Astrocyte of the cerebellum (primary cell): Measurements from ENCODE around the gene ITGA3.

Source experiments
- DNase-seq: peaks from one replicate; pipeline ENCODE4 v3.0.0-alpha.2; 2011; ENCODE audit warnings: low read depth
- H3K4me3 ChIP-seq: 2 replicates; pipeline ENCODE4 v1.5.1; 2011; ENCODE audit warnings: mild to moderate bottlenecking, low read depth, low read length, moderate library complexity
- in situ Hi-C: cut with HindIII; loops from 2 replicates; pipeline ENCODE4 v1.10.0; 2017; ENCODE audit warnings: low sequenced_read_pairs
- TF ChIP-seq, protein P1 (sequence below): IDR thresholded peaks from 2 replicates; pipeline ENCODE4 v1.5.1; 2012; ENCODE audit warnings: low read length, low read depth, moderate library complexity, mild to moderate bottlenecking; ENCODE audit errors: missing control alignments

Gene ITGA3

DNA sequence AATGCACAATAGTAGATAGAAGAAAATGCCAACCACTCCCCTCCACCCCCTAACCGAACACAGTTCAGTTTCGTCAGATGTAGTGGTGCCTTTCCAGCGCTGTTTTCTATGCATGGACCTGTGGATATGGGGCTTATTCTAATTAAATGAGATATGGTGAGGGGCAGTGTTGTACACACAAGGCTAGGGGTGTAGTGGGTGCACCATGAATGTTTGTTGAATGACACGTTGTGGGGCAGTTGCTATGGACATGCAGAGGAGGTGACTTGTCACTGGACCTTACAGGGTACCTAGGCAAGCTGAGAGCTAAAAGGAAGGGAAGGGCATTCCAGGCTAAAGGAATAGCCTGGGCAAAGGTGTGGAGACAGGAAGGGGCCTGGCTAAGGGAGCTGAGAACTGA, 42.7 kb downstream of the ITGA3 start:
- no peak for DNase-seq
- in situ Hi-C loops: no loop called here
- H3K4me3 ChIP-seq: no peak overlapping the region
- TF ChIP-seq, protein P1, sequence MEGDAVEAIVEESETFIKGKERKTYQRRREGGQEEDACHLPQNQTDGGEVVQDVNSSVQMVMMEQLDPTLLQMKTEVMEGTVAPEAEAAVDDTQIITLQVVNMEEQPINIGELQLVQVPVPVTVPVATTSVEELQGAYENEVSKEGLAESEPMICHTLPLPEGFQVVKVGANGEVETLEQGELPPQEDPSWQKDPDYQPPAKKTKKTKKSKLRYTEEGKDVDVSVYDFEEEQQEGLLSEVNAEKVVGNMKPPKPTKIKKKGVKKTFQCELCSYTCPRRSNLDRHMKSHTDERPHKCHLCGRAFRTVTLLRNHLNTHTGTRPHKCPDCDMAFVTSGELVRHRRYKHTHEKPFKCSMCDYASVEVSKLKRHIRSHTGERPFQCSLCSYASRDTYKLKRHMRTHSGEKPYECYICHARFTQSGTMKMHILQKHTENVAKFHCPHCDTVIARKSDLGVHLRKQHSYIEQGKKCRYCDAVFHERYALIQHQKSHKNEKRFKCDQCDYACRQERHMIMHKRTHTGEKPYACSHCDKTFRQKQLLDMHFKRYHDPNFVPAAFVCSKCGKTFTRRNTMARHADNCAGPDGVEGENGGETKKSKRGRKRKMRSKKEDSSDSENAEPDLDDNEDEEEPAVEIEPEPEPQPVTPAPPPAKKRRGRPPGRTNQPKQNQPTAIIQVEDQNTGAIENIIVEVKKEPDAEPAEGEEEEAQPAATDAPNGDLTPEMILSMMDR: no peak

DNA sequence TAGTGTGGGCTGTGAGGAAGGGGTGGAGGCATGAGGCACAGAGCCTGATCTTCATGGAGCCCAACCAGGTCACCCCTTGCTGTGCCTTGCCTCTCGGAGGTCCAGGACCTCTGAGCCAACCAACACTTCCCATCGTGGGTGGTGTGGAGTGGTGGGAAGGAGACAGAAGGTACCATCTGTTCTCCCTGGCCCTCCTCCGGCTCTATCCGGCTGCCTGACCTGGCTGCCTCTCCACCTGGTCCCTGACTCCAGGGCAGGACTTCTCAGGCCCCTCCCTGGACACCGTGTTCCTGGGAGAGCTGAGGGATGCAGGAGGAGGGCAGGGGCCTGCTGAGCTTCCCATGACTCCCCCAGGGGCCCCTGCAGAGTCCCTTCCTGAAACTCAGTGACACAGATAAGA, 43.1 kb downstream of the ITGA3 start:
- in situ Hi-C loops: no loop called here
- TF ChIP-seq, protein P1: no peak
- DNase-seq: no peak
- H3K4me3 ChIP-seq: no peak overlapping the region

DNA sequence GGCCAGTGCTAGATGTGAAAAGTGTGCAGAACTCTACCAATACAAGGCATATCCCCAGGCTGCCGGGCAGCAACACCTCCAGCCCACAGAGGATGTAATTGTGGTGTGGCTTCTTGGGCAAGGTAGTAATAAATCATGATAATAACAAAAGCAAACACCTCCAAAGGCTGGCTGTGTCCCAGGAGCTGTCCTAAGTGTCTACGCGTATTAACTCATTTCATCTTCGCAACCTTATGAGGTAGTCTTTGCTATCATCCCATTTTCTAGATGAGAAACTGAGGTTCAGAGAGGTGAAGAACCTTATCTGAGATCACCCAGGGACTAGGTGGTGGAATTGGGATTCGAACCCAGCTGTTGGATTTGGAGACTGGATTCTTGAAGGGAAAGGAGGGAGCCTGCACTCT, 44.6 kb downstream of the ITGA3 start:
- no peak overlapping the region for H3K4me3 ChIP-seq
- TF ChIP-seq, protein P1: no peak
- in situ Hi-C loops: no loop called here
- DNase-seq: no peak

DNA sequence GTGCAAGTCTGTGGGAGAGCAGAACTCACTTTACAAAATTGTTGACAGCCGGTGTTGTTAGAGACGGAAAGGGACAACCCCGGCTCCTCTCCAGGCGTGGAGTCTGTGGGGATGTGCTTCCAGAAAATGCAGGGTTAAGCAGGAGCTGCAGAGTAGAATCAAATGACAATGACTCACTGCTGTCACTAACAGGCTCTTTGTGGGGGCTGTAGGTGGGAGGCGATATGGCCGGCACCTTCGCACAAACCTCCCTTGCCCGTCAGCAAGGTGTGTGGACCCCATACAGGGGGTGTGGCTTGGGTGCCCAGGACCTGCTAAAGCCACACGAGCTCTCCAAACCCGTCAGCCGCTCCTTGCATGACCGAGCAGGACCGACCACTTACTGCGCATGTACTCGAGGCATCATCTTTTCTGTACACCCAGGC, 45.0 kb downstream of the ITGA3 start:
- DNase-seq: no peak
- in situ Hi-C loops: no loop called here
- TF ChIP-seq, protein P1: no peak
- H3K4me3 ChIP-seq: no peak overlapping the region

DNA sequence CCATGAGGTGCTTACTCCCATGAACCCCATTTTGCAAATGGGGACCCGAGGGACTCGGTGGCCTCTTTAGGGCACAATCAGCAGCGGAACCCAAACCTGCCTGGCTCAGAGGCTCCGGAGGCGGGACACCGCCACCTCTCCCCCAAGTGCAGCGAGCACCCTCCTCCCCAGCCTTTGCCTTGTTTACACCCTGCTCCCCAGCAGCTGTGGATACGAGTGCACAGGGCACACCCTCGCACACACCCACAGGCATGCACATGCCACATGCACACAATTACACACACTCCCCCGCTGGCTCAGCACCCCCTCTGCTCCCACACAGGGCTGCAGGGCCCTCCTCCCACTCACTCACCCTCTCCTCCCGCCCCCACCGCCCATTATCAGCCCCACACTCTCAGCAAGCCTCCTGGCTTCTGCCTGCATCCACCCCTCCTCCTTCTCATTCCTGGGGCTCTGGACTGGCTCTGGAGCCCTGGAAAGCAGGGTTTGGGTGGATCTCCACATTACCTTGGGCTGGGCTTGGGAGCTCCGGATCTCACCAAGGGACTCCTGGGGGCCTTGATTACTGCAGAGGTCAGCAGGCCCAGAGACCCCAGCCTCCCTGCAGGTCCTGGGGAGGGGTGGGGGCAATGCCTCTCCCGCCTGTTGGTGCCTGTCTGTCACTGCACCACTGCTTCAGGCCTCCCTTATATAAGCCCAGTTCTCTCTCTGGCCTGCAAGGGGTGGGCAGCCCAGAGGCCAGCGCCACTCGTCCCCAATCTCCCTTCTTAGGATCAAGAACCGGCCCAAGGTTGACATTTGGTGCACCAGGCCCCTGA, 45.6 kb downstream of the ITGA3 start:
- in situ Hi-C loops: no loop called here
- DNase-seq: no peak
- TF ChIP-seq, protein P1: no peak
- H3K4me3 ChIP-seq: no peak overlapping the region

DNA sequence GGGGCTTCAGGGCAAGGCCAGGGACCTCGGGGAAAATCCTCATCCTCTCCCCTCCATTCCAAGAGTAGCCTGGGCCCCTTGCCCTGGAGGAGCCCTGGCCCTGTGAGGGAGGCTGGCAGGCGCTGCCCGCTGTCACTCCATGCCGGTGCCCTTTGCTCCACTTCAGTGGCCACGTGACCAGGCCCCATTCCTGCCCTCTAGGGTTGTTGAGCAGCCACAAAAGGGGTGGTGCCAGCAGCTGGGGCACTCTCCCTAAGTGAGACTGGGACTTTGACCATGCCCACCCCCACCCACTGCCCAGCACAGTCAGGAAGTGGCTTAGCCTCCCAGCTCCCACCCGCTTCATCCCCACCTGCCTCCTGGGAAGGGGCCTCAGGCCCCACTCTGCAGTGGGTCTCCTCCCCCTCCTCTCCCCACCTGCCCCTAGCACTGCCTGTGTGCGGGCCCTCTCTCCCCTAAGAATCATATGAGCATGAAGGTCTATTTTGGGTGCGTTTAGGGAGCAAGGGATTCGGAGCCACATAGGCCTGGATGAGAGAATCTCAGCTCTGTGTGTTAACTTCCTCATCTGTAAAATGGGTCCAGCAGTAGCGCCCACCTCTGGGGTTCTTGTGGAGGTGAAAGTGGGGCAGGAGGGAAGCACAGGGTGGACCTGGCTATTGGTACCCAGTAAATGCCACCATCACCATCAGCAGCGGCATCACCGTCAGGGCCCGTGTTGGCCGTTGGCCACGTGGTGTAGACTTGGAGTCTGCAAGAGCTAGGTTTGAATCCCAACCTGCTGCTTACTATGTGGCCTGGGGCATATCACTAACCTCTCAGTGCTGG, 46.5 kb downstream of the ITGA3 start:
- TF ChIP-seq, protein P1: no peak
- DNase-seq: no peak
- no peak overlapping the region for H3K4me3 ChIP-seq
- in situ Hi-C loops: no loop called here
